HEK293 (cell line): ENCODE results near the gene ZSCAN5B.

Experiments
- CTCF ChIA-PET: fragments of 350-600 bp; formaldehyde crosslinking; extraction: SDS; loops from one replicate; lab custom pipeline; 2021; ENCODE audit warnings: antibody characterized with exemption; lab: Yijun Ruan, JAX
- POLR2A ChIA-PET: fragments of 300-600 bp; formaldehyde crosslinking; extraction: SDS; loops from one replicate; lab custom pipeline; 2020; ENCODE audit warnings: antibody characterized with exemption, inconsistent platforms; lab: Yijun Ruan, JAX
- H3K27ac ChIP-seq: fragments of 200-500 bp; sonication (Bioruptor generic); 2 replicates; pipeline ENCODE4 v1.5.1; 2014; ENCODE audit warnings: low read depth, low read length, control low read depth, inconsistent platforms; ENCODE audit errors: extremely low read depth
- H3K36me3 ChIP-seq, 2 experiments: fragments of 200-500 bp in 1 of 2; sonication (Bioruptor generic) in 1 of 2; 1 replicate in 1 of 2; 2 replicates in 1 of 2; pipeline ENCODE4 v1.5.1; 2014 to 2017; ENCODE audit warnings: inconsistent platforms in 2 of 2, low read length in 2 of 2; ENCODE audit not compliant: control insufficient read depth in 2 of 2, insufficient read depth in 1 of 2
- H3K4me1 ChIP-seq: fragments of 200-500 bp; sonication (Bioruptor generic); 2 replicates; pipeline ENCODE4 v1.5.1; 2014; ENCODE audit warnings: mild to moderate bottlenecking, low read length, inconsistent platforms; ENCODE audit not compliant: control insufficient read depth, insufficient read depth
- H3K4me3 ChIP-seq: 2 replicates; pipeline ENCODE4 v1.5.1; 2011; ENCODE audit warnings: low read depth, mild to moderate bottlenecking, control low read depth, low read length, moderate library complexity
- H3K9me3 ChIP-seq: fragments of 200-500 bp; sonication (Bioruptor generic); 2 replicates; pipeline ENCODE4 v1.5.1; 2014; ENCODE audit warnings: low read depth, low read length, inconsistent platforms; ENCODE audit not compliant: control insufficient read depth, insufficient read depth
- GLI4 ChIP-seq: fragments of 450-650 bp; formaldehyde crosslinking; IDR thresholded peaks from 2 replicates; pipeline ENCODE4 v1.5.1; 2016; ENCODE audit warnings: missing biosample characterization, missing genetic modification characterization
- KLF9 ChIP-seq: fragments of 450-650 bp; formaldehyde crosslinking; IDR thresholded peaks from 2 replicates; pipeline ENCODE4 v1.5.1; 2016; ENCODE audit warnings: missing biosample characterization, missing genetic modification characterization, low read depth
- MEIS1 ChIP-seq: sonication (generic); formaldehyde crosslinking; IDR thresholded peaks from 2 replicates; pipeline ENCODE4 v1.8.1; 2022; ENCODE audit warnings: missing genetic modification reagents, mild to moderate bottlenecking, borderline replicate concordance
- OSR2 ChIP-seq: fragments of 450-650 bp; formaldehyde crosslinking; IDR thresholded peaks from 2 replicates; pipeline ENCODE4 v1.5.1; 2016; ENCODE audit warnings: missing biosample characterization, missing genetic modification characterization
- OVOL3 ChIP-seq: fragments of 450-650 bp; formaldehyde crosslinking; IDR thresholded peaks from 2 replicates; pipeline ENCODE4 v1.5.1; 2016; ENCODE audit warnings: missing biosample characterization, missing genetic modification characterization
- YY2 ChIP-seq: fragments of 450-650 bp; formaldehyde crosslinking; IDR thresholded peaks from 2 replicates; pipeline ENCODE4 v1.5.1; 2016; ENCODE audit warnings: missing biosample characterization, missing genetic modification characterization
- ZBTB10 ChIP-seq: fragments of 450-650 bp; formaldehyde crosslinking; IDR thresholded peaks from 2 replicates; pipeline ENCODE4 v1.5.1; 2016; ENCODE audit warnings: missing biosample characterization, missing genetic modification characterization
- ZNF335 ChIP-seq: fragments of 450-650 bp; formaldehyde crosslinking; conservative IDR thresholded peaks from 2 replicates; pipeline ENCODE4 v1.5.1; 2016; ENCODE audit warnings: missing biosample characterization, missing genetic modification characterization
- ZNF341 ChIP-seq: fragments of 450-650 bp; formaldehyde crosslinking; IDR thresholded peaks from 2 replicates; pipeline ENCODE4; 2016; ENCODE audit warnings: low read depth, missing biosample characterization, missing genetic modification characterization
- ZNF354C ChIP-seq: fragments of 450-650 bp; formaldehyde crosslinking; IDR thresholded peaks from 2 replicates; pipeline ENCODE4 v1.5.1; 2016; ENCODE audit warnings: missing biosample characterization, missing genetic modification characterization, low read depth, borderline replicate concordance
- ZNF366 ChIP-seq: fragments of 450-650 bp; formaldehyde crosslinking; conservative IDR thresholded peaks from 2 replicates; pipeline ENCODE4 v1.5.1; 2016; ENCODE audit warnings: missing biosample characterization, missing genetic modification characterization
- ZNF521 ChIP-seq: fragments of 450-650 bp; formaldehyde crosslinking; IDR thresholded peaks from 2 replicates; pipeline ENCODE4 v1.5.1; 2017; ENCODE audit warnings: missing biosample characterization, mild to moderate bottlenecking, missing genetic modification characterization
- ZNF529 ChIP-seq: fragments of 450-650 bp; formaldehyde crosslinking; IDR thresholded peaks from 2 replicates; pipeline ENCODE4 v1.5.1; 2017; ENCODE audit warnings: missing genetic modification characterization, missing biosample characterization; ENCODE audit not compliant: insufficient replicate concordance
- ZNF548 ChIP-seq: fragments of 450-650 bp; formaldehyde crosslinking; IDR thresholded peaks from 2 replicates; pipeline ENCODE4 v1.5.1; 2016; ENCODE audit warnings: missing biosample characterization, missing genetic modification characterization
- ZNF560 ChIP-seq: fragments of 450-650 bp; formaldehyde crosslinking; IDR thresholded peaks from 2 replicates; pipeline ENCODE4 v1.5.1; 2017; ENCODE audit warnings: missing biosample characterization, missing genetic modification characterization, borderline replicate concordance
- ZNF571 ChIP-seq: fragments of 450-650 bp; formaldehyde crosslinking; IDR thresholded peaks from 2 replicates; pipeline ENCODE4 v1.5.0; 2017; ENCODE audit warnings: missing biosample characterization, missing genetic modification characterization
- ZNF600 ChIP-seq: fragments of 450-650 bp; formaldehyde crosslinking; IDR thresholded peaks from 2 replicates; pipeline ENCODE4 v1.5.1; 2016; ENCODE audit warnings: missing biosample characterization, missing genetic modification characterization
- ZNF645 ChIP-seq: fragments of 450-650 bp; formaldehyde crosslinking; IDR thresholded peaks from 2 replicates; pipeline ENCODE4; 2016; ENCODE audit warnings: missing biosample characterization, missing genetic modification characterization
- ZNF654 ChIP-seq: fragments of 450-650 bp; formaldehyde crosslinking; IDR thresholded peaks from 2 replicates; pipeline ENCODE4 v1.5.1; 2016; ENCODE audit warnings: low read depth, missing biosample characterization, missing genetic modification characterization
- ZNF677 ChIP-seq: fragments of 450-650 bp; IDR thresholded peaks from 2 replicates; pipeline ENCODE4 v1.5.0; 2018; ENCODE audit warnings: missing biosample characterization, mild to moderate bottlenecking, missing genetic modification characterization, moderate library complexity
- ZNF76 ChIP-seq: fragments of 450-650 bp; formaldehyde crosslinking; IDR thresholded peaks from 2 replicates; pipeline ENCODE4; 2016; ENCODE audit warnings: low read depth, missing biosample characterization, missing genetic modification characterization, borderline replicate concordance
- ZNF837 ChIP-seq: fragments of 450-650 bp; formaldehyde crosslinking; IDR thresholded peaks from 2 replicates; pipeline ENCODE4 v1.5.1; 2016; ENCODE audit warnings: missing biosample characterization, missing genetic modification characterization
- ZSCAN5A ChIP-seq: fragments of 450-650 bp; formaldehyde crosslinking; IDR thresholded peaks from 2 replicates; pipeline ENCODE4 v1.5.1; 2016; ENCODE audit warnings: missing biosample characterization, missing genetic modification characterization
- TF ChIP-seq, protein P1 (sequence below): fragments of 450-650 bp; formaldehyde crosslinking; optimal IDR thresholded peaks from 2 replicates; pipeline ENCODE3; 2016; ENCODE audit warnings: missing biosample characterization, mild to moderate bottlenecking, missing genetic modification characterization
- TF ChIP-seq, protein P2 (sequence below): fragments of 450-650 bp; formaldehyde crosslinking; conservative IDR thresholded peaks from 2 replicates; pipeline ENCODE4 v1.5.1; 2016; ENCODE audit warnings: low read depth, missing biosample characterization, missing genetic modification characterization
- TF ChIP-seq, protein P3 (sequence below): fragments of 450-650 bp; formaldehyde crosslinking; IDR thresholded peaks from 2 replicates; pipeline ENCODE4 v1.5.1; 2016; ENCODE audit warnings: missing biosample characterization, missing genetic modification characterization

Gene ZSCAN5B

DNA sequence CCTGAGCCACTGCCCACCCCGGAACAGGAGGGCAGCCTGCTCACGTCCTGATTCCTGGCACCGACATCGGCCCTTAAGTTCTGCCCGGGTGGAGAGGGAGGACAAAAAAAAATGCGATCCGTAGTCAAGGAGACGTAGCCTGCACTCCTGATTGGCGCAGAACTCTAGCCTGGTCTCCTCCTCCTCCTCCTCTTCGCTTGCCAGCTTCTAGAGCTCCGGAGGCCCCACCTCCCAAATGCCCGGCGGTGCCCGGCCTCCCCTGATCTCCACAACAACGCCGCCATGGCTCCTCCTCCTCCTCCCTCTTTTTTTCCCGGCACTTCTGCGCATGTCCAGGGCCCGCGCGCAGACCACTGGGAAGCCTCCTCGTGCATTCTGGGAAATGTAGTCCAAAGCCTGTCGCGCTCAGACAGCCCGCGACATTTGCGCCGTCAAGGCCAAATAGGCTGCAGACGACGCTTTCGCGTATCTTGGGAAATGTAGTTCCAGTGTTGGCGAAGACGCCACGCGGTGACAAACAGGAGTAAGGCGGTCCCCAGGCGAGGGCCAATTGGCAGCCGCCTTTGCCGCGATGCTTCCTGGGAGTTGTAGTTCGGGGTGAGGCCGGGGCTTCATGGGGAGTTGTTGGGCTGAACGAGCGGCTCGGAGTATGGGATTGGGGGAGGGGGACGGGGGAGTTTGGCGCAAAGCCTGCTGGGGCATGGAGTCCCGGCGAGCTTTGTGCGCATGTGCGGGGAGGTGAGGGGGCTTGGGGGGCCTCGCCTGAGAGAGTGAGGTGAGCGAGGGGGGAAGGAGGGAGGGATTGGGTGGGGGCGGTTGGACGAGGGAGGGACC is 56.8 kb downstream of the ZSCAN5B start, which contains the start of gene ZNF444:
Gene ZNF444, plus strand, starts transcription at position 705 of the 834 bp plus-strand sequence. CDS start 5,625 bp downstream, outside the sequence.
- ChIA-PET POLR2A (interaction anchor here (0.6 to 1.9 kb wide), 13 partner anchors 9 to 753 kb away, joined by 3 to 26 read pairs (median 4); partner anchors contain the start of genes U2AF2, ZNF787 and ZSCAN5A), CTCF (no interaction called here)
- Histone ChIP-seq H3K9me3 (no peaks in the 10 kb centered on the region), H3K36me3 (peaks cover 0 to 10% of the 10 kb centered on the region in 2 experiments; a peak in 2 of 3 replicates), H3K27ac (peak within 1 kb of the TSS; percentile 86), H3K4me3 (peak within 1 kb of the TSS; percentile 81), H3K4me1 (peaks cover 12% of the 10 kb centered on the region)
- TF ChIP-seq ZNF837 (tag by site-specific recombination), result no peak
- TF ChIP-seq ZNF521 (tag by site-specific recombination), result no peak
- no peak for TF ChIP-seq OSR2 (tag by site-specific recombination)
- peak; percentile 95 for TF ChIP-seq YY2 (tag by site-specific recombination)
- TF ChIP-seq, protein P1, sequence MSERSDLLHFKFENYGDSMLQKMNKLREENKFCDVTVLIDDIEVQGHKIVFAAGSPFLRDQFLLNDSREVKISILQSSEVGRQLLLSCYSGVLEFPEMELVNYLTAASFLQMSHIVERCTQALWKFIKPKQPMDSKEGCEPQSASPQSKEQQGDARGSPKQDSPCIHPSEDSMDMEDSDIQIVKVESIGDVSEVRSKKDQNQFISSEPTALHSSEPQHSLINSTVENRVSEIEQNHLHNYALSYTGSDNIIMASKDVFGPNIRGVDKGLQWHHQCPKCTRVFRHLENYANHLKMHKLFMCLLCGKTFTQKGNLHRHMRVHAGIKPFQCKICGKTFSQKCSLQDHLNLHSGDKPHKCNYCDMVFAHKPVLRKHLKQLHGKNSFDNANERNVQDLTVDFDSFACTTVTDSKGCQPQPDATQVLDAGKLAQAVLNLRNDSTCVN, result no peak
- TF ChIP-seq OVOL3 (tag by site-specific recombination), result no peak
- TF ChIP-seq, protein P2, sequence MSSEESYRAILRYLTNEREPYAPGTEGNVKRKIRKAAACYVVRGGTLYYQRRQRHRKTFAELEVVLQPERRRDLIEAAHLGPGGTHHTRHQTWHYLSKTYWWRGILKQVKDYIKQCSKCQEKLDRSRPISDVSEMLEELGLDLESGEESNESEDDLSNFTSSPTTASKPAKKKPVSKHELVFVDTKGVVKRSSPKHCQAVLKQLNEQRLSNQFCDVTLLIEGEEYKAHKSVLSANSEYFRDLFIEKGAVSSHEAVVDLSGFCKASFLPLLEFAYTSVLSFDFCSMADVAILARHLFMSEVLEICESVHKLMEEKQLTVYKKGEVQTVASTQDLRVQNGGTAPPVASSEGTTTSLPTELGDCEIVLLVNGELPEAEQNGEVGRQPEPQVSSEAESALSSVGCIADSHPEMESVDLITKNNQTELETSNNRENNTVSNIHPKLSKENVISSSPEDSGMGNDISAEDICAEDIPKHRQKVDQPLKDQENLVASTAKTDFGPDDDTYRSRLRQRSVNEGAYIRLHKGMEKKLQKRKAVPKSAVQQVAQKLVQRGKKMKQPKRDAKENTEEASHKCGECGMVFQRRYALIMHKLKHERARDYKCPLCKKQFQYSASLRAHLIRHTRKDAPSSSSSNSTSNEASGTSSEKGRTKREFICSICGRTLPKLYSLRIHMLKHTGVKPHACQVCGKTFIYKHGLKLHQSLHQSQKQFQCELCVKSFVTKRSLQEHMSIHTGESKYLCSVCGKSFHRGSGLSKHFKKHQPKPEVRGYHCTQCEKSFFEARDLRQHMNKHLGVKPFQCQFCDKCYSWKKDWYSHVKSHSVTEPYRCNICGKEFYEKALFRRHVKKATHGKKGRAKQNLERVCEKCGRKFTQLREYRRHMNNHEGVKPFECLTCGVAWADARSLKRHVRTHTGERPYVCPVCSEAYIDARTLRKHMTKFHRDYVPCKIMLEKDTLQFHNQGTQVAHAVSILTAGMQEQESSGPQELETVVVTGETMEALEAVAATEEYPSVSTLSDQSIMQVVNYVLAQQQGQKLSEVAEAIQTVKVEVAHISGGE (tag by site-specific recombination), result 0 out of 2 replicates have a peak, but pooled peaks have one; percentile 38
- TF ChIP-seq ZNF76 (tag by site-specific recombination), result peak; percentile 100
- TF ChIP-seq ZNF548, result no peak
- TF ChIP-seq ZNF354C, result no peak
- no peak for TF ChIP-seq ZSCAN5A (tag by site-specific recombination)
- no peak for TF ChIP-seq ZNF529
- peak; percentile 46; the same call in 1 of the 2 replicates for TF ChIP-seq ZNF341 (tag by site-specific recombination)
- TF ChIP-seq MEIS1 (CRISPR knock-in tag), result no peak
- TF ChIP-seq ZNF645 (tag by site-specific recombination), result no peak
- TF ChIP-seq GLI4, result no peak
- no peak for TF ChIP-seq ZNF571 (tag by site-specific recombination)
- TF ChIP-seq, protein P3, sequence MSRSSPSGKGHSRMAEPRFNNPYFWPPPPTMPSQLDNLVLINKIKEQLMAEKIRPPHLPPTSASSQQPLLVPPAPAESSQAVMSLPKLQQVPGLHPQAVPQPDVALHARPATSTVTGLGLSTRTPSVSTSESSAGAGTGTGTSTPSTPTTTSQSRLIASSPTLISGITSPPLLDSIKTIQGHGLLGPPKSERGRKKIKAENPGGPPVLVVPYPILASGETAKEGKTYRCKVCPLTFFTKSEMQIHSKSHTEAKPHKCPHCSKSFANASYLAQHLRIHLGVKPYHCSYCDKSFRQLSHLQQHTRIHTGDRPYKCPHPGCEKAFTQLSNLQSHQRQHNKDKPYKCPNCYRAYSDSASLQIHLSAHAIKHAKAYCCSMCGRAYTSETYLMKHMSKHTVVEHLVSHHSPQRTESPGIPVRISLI, result peak; percentile 94
- peak; percentile 99 for TF ChIP-seq ZNF366 (tag by site-specific recombination)
- peak; percentile 38; the same call in 1 of the 2 replicates for TF ChIP-seq KLF9 (tag by site-specific recombination)
- peak; percentile 72; the same call in 1 of the 2 replicates for TF ChIP-seq ZBTB10
- TF ChIP-seq ZNF677 (tag by site-specific recombination), result no peak
- TF ChIP-seq ZNF654, result no peak
- TF ChIP-seq ZNF335 (tag by site-specific recombination), result peak; percentile 100
- no peak for TF ChIP-seq ZNF560 (tag by site-specific recombination)
- no peak for TF ChIP-seq ZNF600 (tag by site-specific recombination)
